Parathyroid adenoma (tissue), 2 donors: Measurements from ENCODE around the gene LRRC7.

Experiments used
- H2AFZ ChIP-seq: fragments of 300-600 bp; sonication (generic); one replicate; pipeline ENCODE4 v1.7.0; 2017; ENCODE audit warnings: antibody characterized with exemption, mild to moderate bottlenecking
- H3K27ac ChIP-seq: fragments of 300-600 bp; sonication (generic); one replicate; pipeline ENCODE4 v1.7.0; 2017
- H3K27me3 ChIP-seq: fragments of 300-600 bp; sonication (generic); one replicate; pipeline ENCODE4 v1.7.0; 2017; ENCODE audit warnings: low read length; ENCODE audit not compliant: control insufficient read depth, insufficient read depth
- H3K36me3 ChIP-seq: fragments of 300-600 bp; sonication (generic); one replicate; pipeline ENCODE4 v1.7.0; 2017; ENCODE audit warnings: low read length; ENCODE audit not compliant: control insufficient read depth, insufficient read depth
- H3K4me1 ChIP-seq: fragments of 300-600 bp; sonication (generic); one replicate; pipeline ENCODE4 v1.7.0; 2017; ENCODE audit warnings: control low read depth
- H3K4me2 ChIP-seq: fragments of 300-600 bp; sonication (generic); one replicate; pipeline ENCODE4 v1.7.0; 2017; ENCODE audit warnings: low read length
- H3K4me3 ChIP-seq: fragments of 300-600 bp; sonication (generic); one replicate; pipeline ENCODE4 v1.7.0; 2017; ENCODE audit warnings: low read depth, low read length
- H3K79me2 ChIP-seq: fragments of 300-600 bp; sonication (generic); one replicate; pipeline ENCODE4 v1.7.0; 2017; ENCODE audit warnings: control low read depth
- H3K9ac ChIP-seq: fragments of 300-600 bp; sonication (generic); one replicate; pipeline ENCODE4 v1.7.0; 2017; ENCODE audit warnings: mild to moderate bottlenecking
- H3K9me3 ChIP-seq: fragments of 300-600 bp; sonication (generic); one replicate; pipeline ENCODE4 v1.7.0; 2017; ENCODE audit warnings: low read length; ENCODE audit not compliant: control insufficient read depth
- CTCF ChIP-seq: fragments of 300-600 bp; sonication (generic); IDR thresholded peaks from one replicate; pipeline ENCODE4 v1.7.0; 2017; ENCODE audit warnings: antibody characterized with exemption, mild to moderate bottlenecking
- donor health status: primary hyperparathyroidism.

LRRC7 gene

GRCh38 chr1:70048336-70049094 is 480.8 kb downstream of the LRRC7 start:
- Histone ChIP-seq H3K36me3 (no peaks in the 10 kb centered on the region), H3K27ac (no peak overlapping the region), H3K79me2 (no peaks in the 10 kb centered on the region), H3K9me3 (no peaks in the 10 kb centered on the region), H3K4me2 (no peak overlapping the region), H3K9ac (no peak overlapping the region), H3K4me3 (no peak overlapping the region), H3K4me1 (no peaks in the 10 kb centered on the region), H3K27me3 (no peaks in the 10 kb centered on the region), H2AFZ (no peak overlapping the region)
- TF ChIP-seq CTCF: no peak

GRCh38 chr1:70051926-70052325 is 484.2 kb downstream of the LRRC7 start:
- Histone ChIP-seq H3K79me2 (no peaks in the 10 kb centered on the region), H3K27ac (no peak overlapping the region), H3K36me3 (no peaks in the 10 kb centered on the region), H3K4me1 (no peaks in the 10 kb centered on the region), H3K4me3 (no peak overlapping the region), H3K27me3 (no peaks in the 10 kb centered on the region), H3K4me2 (no peak overlapping the region), H3K9me3 (no peaks in the 10 kb centered on the region), H3K9ac (no peak overlapping the region), H2AFZ (no peak overlapping the region)
- TF ChIP-seq CTCF: no peak

- H2AFZ ChIP-seq: no peak overlapping the region
- no peaks in the 10 kb centered on the region for H3K4me1 ChIP-seq
- H3K27me3 ChIP-seq: no peaks in the 10 kb centered on the region
- TF ChIP-seq CTCF: no peak
- H3K4me2 ChIP-seq: no peak overlapping the region
- no peak overlapping the region for H3K9ac ChIP-seq
- H3K9me3 ChIP-seq: no peaks in the 10 kb centered on the region
- H3K79me2 ChIP-seq: no peaks in the 10 kb centered on the region
- H3K27ac ChIP-seq: no peak overlapping the region
- H3K4me3 ChIP-seq: no peak overlapping the region
- H3K36me3 ChIP-seq: no peaks in the 10 kb centered on the region
Measured at GRCh38 chr1:70057500-70057899, 489.8 kb downstream of the LRRC7 start.

- H3K9ac ChIP-seq: no peak overlapping the region
- no peak overlapping the region for H3K27ac ChIP-seq
- no peaks in the 10 kb centered on the region for H3K9me3 ChIP-seq
Measured at GRCh38 chr1:70061231-70061630, 493.5 kb downstream of the LRRC7 start.

More at GRCh38 chr1:70061231-70061630, 493.5 kb downstream of the LRRC7 start:
- H2AFZ ChIP-seq: no peak overlapping the region
- no peaks in the 10 kb centered on the region for H3K27me3 ChIP-seq
- no peak for TF ChIP-seq CTCF
- H3K4me3 ChIP-seq: no peak overlapping the region
- no peaks in the 10 kb centered on the region for H3K36me3 ChIP-seq
- no peak overlapping the region for H3K4me2 ChIP-seq
- H3K4me1 ChIP-seq: no peaks in the 10 kb centered on the region
- no peaks in the 10 kb centered on the region for H3K79me2 ChIP-seq
